Frontal cortex (tissue), 4 donors: ENCODE data around the gene S100A5. TPM values are rescaled to one million over a fixed set of nuclear protein-coding genes. Genes with fewer than 3 reads are reported as not detected.
"Not testable (repeated sequence)": the region's sequence is repeated elsewhere in the genome, so short reads cannot be mapped to it uniquely, and the experiment has no call there.

Experiments used
- DNase-seq, 2 donors: peaks; one replicate each; pipeline ENCODE4 v3.0.0; 2012; ENCODE audit warnings: low spot score in 2 of 2
- FAIRE-seq: peaks from 2 replicates; lab custom pipeline; 2012; peaks lifted over from hg19 to GRCh38; lab: Jason Lieb, UNC
- total RNA-seq: library from RNA; depleted of rRNA; stranded (reverse); fragments of >200 nt; gene quantifications from one replicate; pipeline ENCODE4 v1.2.3, GENCODE V29; 2014
- donor health status: control.
- donor health status: control.
- donor health status: control.

Gene S100A5
- total RNA-seq, 1 donor from 2014 or later = not detected

DNA sequence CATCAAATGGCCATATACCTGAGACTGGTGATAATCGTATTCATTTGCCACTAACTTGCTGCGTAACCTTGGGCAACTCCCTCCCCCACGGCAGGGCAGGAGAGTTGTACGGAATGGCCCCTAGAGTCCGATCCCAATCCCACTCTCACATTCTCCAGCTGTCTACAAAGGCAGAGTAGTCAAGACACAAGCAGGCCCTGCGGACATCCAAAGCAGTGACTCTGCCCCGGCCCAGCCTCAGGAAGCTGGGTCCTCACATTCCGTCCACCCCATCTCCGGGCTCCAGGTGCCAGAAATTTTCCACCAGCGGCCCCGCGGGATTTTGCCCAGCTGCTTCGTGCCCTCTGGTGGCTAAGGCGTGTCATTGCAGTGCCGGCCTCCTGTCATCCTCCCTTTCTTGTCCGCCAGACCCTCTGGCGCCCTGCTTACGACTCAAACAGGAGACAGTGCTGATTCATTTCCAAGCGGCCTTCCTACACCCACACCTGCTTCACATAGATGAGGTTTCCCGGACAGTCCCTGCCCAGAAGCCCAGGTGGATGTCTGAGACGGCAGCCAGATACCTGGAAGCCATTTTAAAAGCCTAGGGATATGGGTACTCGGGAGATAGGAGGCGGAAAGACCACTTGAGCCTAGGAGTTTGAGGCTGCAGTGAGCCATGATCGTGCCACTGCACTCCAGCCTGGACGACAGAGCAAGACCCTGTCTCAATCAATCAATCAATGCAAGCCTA is 27.8 kb upstream of the S100A5 start:
- DNase-seq (peak; percentile 65 to 83), FAIRE-seq (no peak)

GRCh38 chr1:153567621-153568366 is 27.1 kb upstream of the S100A5 start:
- DNase-seq = no peak

GRCh38 chr1:153566414-153567371 is 26.0 kb upstream of the S100A5 start:
- FAIRE-seq (no peak), DNase-seq (peak in 1 of 2 donors; percentile 80)

More at GRCh38 chr1:153567621-153568366, 27.1 kb upstream of the S100A5 start:
- FAIRE-seq = no peak

GRCh38 chr1:153565529-153566374 is 25.0 kb upstream of the S100A5 start, which contains the start of gene S100A2:
TSS of gene S100A2 (minus strand) at chr1:153565844. CDS start at chr1:153563877, 1,967 bp downstream.
- FAIRE-seq = no peak
- DNase-seq = no peak

GRCh38 chr1:153563991-153564390 is 23.3 kb upstream of the S100A5 start:
- no peak for DNase-seq
- FAIRE-seq = no peak

DNA sequence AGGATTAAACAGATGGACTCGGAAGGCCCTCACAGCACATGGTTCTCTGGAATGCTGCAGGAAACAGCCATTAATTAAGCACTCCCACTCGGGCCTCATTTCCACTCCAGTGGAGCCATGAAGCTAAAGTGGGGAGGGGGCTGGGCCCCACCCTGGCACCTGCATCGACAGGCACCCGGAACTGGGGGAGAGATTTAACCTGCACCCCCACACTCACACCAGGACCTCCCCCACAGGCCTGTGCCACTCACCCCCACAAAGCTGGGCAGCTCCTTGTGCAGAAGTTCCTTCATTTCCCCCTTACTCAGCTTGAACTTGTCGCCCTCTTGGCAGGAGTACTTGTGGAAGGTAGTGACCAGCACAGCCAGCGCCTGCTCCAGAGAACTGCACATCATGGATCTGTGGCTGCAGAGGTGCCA is 22.8 kb upstream of the S100A5 start:
- FAIRE-seq = no peak
- DNase-seq = no peak

DNA sequence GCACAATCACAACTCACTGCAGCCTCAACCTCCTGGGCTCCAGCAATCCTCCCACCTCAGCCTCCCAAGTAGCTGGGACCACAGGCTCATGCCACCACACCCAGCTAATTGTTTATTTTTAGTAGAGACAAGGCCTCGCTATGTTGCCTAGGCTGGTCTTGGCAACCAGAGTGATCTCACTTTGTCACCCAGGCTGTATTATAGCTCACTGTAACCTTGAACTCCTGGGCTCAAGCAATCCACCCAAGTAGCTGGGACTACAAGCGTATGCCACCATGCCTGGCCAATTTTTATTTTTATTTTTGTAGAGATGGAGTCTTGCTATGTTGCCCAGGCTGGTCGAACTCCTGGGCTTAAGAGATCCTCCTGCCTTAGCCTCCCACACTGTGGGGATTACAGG is 21.3 kb upstream of the S100A5 start:
- not testable (repeated sequence) for DNase-seq, FAIRE-seq

- no peak for DNase-seq
- FAIRE-seq = no peak
Observed at GRCh38 chr1:153561466-153561985, 20.8 kb upstream of the S100A5 start.

DNA sequence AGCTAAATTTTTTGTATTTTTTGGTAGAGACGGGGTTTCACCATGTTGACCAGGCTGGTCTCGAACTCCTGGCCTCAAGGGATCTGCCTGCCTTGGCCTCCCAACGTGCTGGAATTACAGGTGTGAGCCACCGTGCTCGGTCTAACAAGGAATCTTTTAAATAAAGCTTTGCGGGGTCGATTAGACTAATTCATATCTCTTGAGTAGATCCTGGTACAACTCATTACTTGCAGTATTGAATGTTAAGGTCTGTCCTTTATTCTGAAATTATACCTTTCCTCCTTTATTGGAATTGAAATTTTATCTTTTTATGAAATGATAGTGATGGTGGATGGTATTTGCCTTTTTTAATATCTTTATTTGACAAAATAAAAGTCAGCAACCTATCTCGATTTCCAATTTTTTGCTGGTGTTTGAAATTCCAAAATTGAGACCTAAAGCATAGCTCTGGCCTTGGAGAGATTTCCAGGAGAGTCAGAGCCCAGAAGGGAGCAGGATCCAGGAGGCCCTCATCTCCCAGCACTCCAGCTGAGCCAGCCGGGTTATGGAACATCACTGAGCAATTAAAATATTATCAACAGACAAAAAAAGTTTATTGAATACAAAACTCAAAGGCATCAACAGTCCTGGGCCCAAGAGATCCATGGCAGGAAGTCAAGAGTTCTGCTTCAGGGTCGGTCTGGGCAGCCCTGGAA is 20.2 kb upstream of the S100A5 start:
- FAIRE-seq (no peak), DNase-seq (no peak)

GRCh38 chr1:153560241-153560640 is 19.5 kb upstream of the S100A5 start:
- FAIRE-seq = no peak
- no peak for DNase-seq

DNA sequence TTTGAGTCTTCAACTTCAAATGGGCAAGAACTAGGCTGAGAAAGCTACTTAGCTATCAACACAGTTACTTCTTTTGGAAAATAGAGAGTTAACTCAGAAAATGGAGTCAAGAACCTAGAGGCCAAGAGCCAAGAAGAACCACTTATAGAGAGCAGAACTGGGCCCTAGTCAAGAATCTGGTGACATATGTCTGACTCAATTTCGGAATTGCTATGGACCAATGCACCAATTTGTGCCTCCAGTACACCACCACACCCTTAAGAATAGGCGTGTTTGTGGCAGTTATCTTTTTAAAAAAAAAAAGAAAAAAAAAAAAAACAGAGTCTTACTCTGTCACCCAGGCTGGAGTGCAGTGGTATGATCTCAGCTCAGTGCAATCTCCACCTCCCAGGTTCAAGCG is 17.1 kb upstream of the S100A5 start:
- DNase-seq = no peak
- FAIRE-seq = no peak

GRCh38 chr1:153556348-153556747 is 15.6 kb upstream of the S100A5 start:
- DNase-seq = no peak
- no peak for FAIRE-seq

DNA sequence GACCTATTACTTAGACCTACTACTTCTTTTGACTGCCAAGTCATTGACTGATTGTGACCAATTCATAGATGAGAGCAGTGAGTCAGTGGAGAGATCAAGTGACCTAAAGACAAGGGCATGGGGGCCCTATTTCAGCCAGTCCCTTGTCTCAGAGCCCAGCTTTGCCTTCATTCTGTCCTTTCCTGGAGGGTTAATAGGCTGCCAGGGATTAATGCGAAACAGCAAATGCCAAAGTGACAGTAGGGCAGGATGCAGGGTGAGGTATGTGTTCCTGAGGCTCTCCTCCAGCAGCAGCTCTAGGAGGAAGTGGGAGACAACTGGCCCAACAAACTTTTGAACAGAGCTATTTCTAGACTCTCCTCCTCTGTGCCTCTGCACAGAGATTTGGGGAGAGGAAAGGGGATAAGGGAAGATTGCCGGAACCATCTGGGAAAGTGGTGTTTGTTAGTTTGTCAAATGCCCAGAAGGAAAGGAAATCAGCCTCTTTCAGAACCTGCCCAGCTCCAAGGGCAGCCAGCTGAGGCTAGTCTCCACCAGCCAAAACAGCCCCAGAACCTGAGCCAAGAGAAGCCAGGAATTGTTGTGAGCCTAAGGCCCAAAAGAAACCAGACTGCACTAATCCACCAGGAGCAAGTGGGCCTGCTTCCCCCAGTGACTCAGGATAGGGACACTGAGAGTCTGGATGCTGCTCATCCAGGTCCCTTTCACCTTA is 13.3 kb upstream of the S100A5 start:
- DNase-seq = no peak
- FAIRE-seq = no peak

DNA sequence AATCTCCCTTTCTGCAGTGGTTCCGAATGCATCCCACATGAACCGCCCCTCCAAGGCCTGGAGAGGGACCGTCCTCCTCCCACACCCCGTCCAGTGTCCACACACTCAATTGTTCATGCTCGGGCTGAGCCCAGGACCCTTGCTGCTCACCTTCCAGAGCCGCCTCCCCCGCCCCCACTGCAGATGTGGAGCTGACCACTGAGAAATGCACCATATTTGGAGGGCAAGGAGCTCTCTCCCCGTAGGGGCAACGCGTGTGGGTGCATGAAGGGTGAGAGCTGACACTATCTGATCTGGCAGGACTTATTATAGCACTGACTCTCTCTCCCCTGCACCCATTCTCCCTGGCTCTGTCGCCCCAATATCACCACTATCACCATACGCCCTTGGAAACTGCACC is 12.4 kb upstream of the S100A5 start:
- FAIRE-seq = no peak

GRCh38 chr1:153552335-153552734 is 11.6 kb upstream of the S100A5 start:
- no peak for DNase-seq
- FAIRE-seq = no peak

More for the DNA sequence above, 12.4 kb upstream of the S100A5 start:
- DNase-seq = no peak

DNA sequence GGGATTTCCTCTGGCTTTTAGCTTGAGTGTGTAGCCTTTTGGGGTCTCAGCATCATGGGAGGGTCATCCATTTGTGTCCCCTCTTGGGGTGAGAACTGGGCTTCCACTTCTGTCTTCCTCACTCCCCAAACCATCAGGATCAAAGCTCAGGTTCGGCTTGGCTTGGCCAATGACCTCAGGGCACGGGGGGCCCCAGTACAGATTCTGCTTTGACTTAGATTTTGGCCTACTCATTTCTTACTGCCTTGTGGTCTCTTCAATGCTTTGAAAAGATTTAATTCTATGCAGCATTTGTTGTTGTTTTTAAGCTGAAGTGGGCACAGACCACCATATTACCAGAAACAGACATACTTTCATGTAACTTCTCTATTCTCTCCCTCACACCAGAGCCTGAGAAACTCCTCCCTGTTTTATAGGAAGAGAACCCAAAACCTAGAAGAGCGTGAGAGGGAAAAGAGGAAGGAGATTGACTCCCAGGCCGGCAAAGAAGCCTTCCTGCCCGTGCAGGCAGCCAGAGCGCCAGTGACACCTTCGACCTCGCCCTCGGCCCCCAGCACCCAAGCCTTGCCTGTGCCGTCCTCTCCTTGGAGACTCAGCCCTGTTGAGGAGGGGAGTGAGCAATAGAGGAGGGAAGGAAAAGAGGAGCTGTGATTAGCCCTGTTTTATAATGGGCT is 10.2 kb upstream of the S100A5 start:
- DNase-seq (no peak), FAIRE-seq (no peak)

- FAIRE-seq (no peak), DNase-seq (no peak)
Observed at GRCh38 chr1:153550398-153550758, 9.6 kb upstream of the S100A5 start.
